GM21723 (cell line): ENCODE data around the gene ZDHHC7.
"Not testable (repeated sequence)": the region's sequence is repeated elsewhere in the genome, so short reads cannot be mapped to it uniquely, and the experiment has no call there.

Experiments used
- ATAC-seq: cut with Tn5 transposase; IDR thresholded peaks from one replicate; pipeline ENCODE4 v1.9.1; 2021; ENCODE audit warnings: mild to moderate bottlenecking, moderate library complexity; ENCODE audit not compliant: unreplicated experiment

ZDHHC7 gene

GRCh38 chr16:84947022-84947421 lies 64.3 kb downstream of the ZDHHC7 start:
- ATAC-seq: no peak

GRCh38 chr16:84943620-84944019 lies 67.7 kb downstream of the ZDHHC7 start:
- no peak for ATAC-seq

- no peak for ATAC-seq
Measured at GRCh38 chr16:84942786-84943185, 68.5 kb downstream of the ZDHHC7 start.

- ATAC-seq: no peak
Measured at GRCh38 chr16:84941921-84942320, 69.4 kb downstream of the ZDHHC7 start.

- ATAC-seq: no peak
Measured at GRCh38 chr16:84940670-84941551, 70.4 kb downstream of the ZDHHC7 start.

GRCh38 chr16:84938616-84939015 lies 72.7 kb downstream of the ZDHHC7 start:
- not testable (repeated sequence) for ATAC-seq

- no peak for ATAC-seq
Measured at GRCh38 chr16:84937196-84938005, 73.9 kb downstream of the ZDHHC7 start.

- no peak for ATAC-seq
Measured at GRCh38 chr16:84933774-84934631, 77.3 kb downstream of the ZDHHC7 start.

GRCh38 chr16:84932681-84933080 lies 78.7 kb downstream of the ZDHHC7 start:
- ATAC-seq: no peak

- no peak for ATAC-seq
Measured at GRCh38 chr16:84931506-84931905, 79.8 kb downstream of the ZDHHC7 start.

- no peak for ATAC-seq
Measured at GRCh38 chr16:84931107-84931494, 80.2 kb downstream of the ZDHHC7 start.

- ATAC-seq: no peak
Measured at GRCh38 chr16:84930298-84931106, 80.8 kb downstream of the ZDHHC7 start.

GRCh38 chr16:84929421-84930297 lies 81.7 kb downstream of the ZDHHC7 start:
- ATAC-seq: no peak

GRCh38 chr16:84928679-84929420 lies 82.5 kb downstream of the ZDHHC7 start:
- ATAC-seq: no peak

- ATAC-seq: no peak
Measured at GRCh38 chr16:84927621-84928591, 83.4 kb downstream of the ZDHHC7 start.

- no peak for ATAC-seq
Measured at GRCh38 chr16:84926462-84926861, 84.9 kb downstream of the ZDHHC7 start.

GRCh38 chr16:84925773-84926372 lies 85.5 kb downstream of the ZDHHC7 start:
- no peak for ATAC-seq
